CD4-positive, alpha-beta memory T cell (primary cell): ENCODE measurements around the gene CLECL1. TPM values are rescaled to one million over a fixed set of nuclear protein-coding genes. Genes with fewer than 3 reads are reported as not detected.
A peak's percentile ranks its signal among the peaks of the same experiment; 100 is the strongest.

Experiments
- CTCF ChIA-PET: fragments of 350-600 bp; sonication (Branson Sonifier 250); formaldehyde crosslinking; loops from one replicate; lab custom pipeline; 2021; ENCODE audit warnings: inconsistent platforms; ENCODE audit not compliant: partially characterized antibody; lab: Charles Lee
- POLR2A ChIA-PET: fragments of 350-600 bp; sonication (Branson Sonifier 250); formaldehyde crosslinking; loops from one replicate; lab custom pipeline; 2021; ENCODE audit not compliant: partially characterized antibody; lab: Charles Lee
- DNase-seq, 5 donors: peaks; one replicate each; pipeline versions ENCODE4 v3.0.0 to v3.0.0-alpha.2; 2020 to 2022; ENCODE audit warnings: mixed read lengths in 1 of 5
- H3K27ac ChIP-seq: one replicate; pipeline ENCODE4 v1.7.0; 2013; ENCODE audit warnings: low read depth, low read length
- H3K27me3 ChIP-seq: 2 replicates; pipeline ENCODE4 v1.7.0; 2013; ENCODE audit warnings: mild to moderate bottlenecking, low read length, moderate library complexity; ENCODE audit not compliant: insufficient read depth
- H3K36me3 ChIP-seq: 2 replicates; pipeline ENCODE4 v1.7.0; 2013; ENCODE audit warnings: mild to moderate bottlenecking, low read length, moderate library complexity; ENCODE audit not compliant: insufficient read depth
- H3K4me1 ChIP-seq: 2 replicates; pipeline ENCODE4 v1.7.0; 2013; ENCODE audit warnings: mild to moderate bottlenecking, low read length, moderate library complexity; ENCODE audit not compliant: insufficient read depth
- H3K4me3 ChIP-seq, 2 donors: one replicate each; pipeline ENCODE4 v1.7.0; 2013; ENCODE audit warnings: low read length in 2 of 2, mild to moderate bottlenecking in 1 of 2
- H3K9me3 ChIP-seq, 2 donors: one replicate each; pipeline ENCODE4 v1.7.0; 2013; ENCODE audit warnings: low read length in 2 of 2, control low read depth in 1 of 2; ENCODE audit not compliant: control insufficient read depth in 1 of 2
- H3K27ac Mint-ChIP-seq, 7 donors: one replicate each; pipeline ENCODE4 v1.8.0; 2020 to 2021; ENCODE audit warnings: mixed read lengths in 7 of 7, mild to moderate bottlenecking in 6 of 7, inconsistent platforms in 3 of 7, moderate library complexity in 3 of 7
- H3K27me3 Mint-ChIP-seq, 2 donors: one replicate each; pipeline ENCODE4 v1.8.0; 2020 to 2021; ENCODE audit warnings: mixed read lengths in 2 of 2
- H3K36me3 Mint-ChIP-seq, 2 donors: one replicate each; pipeline ENCODE4 v1.8.0; 2020 to 2021; ENCODE audit warnings: mixed read lengths in 2 of 2, inconsistent platforms in 1 of 2, mild to moderate bottlenecking in 1 of 2
- H3K4me1 Mint-ChIP-seq, 4 donors: one replicate each; pipeline ENCODE4 v1.8.0; 2020 to 2021; ENCODE audit warnings: mixed read lengths in 4 of 4, mild to moderate bottlenecking in 1 of 4
- H3K4me3 Mint-ChIP-seq, 8 donors: one replicate each; pipeline ENCODE4 v1.8.0; 2020 to 2021; ENCODE audit warnings: mixed read lengths in 8 of 8, mild to moderate bottlenecking in 7 of 8, moderate library complexity in 6 of 8, inconsistent platforms in 3 of 8
- H3K9me3 Mint-ChIP-seq, 8 donors: one replicate each; pipeline ENCODE4 v1.8.0; 2020 to 2021; ENCODE audit warnings: mixed read lengths in 8 of 8, mild to moderate bottlenecking in 5 of 8, inconsistent platforms in 3 of 8, moderate library complexity in 1 of 8
- intact Hi-C: fragments of 100-400 bp; cut with micrococcal nuclease; formaldehyde crosslinking; loops from one replicate; pipeline ENCODE4 v1.15.1; 2023
- polyA plus RNA-seq, 2 donors: library from polyadenylated mRNA; unstranded; fragments of 300-500 nt; fragmentation: Illumina TruSeq; gene quantifications; one replicate each; pipeline ENCODE4 v1.2.3, GENCODE V29; 2021
- total RNA-seq, 2 experiments: library from RNA; stranded (reverse); gene quantifications; one replicate each; pipeline ENCODE4 v1.2.3, GENCODE V29; 2021

CLECL1 gene
- total and polyA plus RNA-seq, 4 experiments from 2014 or later = 4.3 to 8.6 (median 7.4) TPM

DNA sequence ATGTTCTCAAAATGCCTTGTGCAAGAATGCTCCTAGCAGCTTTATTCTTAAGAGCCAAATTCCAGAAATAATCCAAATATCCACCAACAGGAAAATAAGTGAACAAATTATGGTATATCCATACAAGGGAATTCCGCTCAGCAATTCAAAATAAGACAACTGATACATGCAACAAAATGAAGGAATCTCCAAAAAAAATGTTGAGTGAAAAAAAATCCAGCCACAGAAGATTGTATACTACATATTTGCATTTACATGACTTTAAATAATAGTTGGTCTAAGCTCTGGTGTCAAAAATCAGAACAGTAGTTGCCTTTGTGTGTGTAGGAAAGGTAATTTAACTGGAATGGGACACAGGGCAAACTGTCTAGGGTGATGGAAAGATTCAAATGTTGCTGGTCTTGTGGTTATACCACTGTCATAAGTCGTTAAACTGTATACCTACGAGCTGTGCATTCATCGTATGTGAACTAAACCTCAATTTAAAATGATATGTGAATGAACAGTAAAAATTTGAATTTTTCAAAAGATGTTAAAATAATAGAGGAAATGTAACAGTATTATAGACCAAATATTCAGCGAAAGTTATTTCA lies 24.6 kb upstream of the CLECL1 start:
- peak in 2 of 5 donors; percentile 26 to 49 for DNase-seq
- peak overlapping the region; percentile 98 for H3K27ac ChIP-seq
- peak overlapping the region; percentile 93 to 100 (median 100) for H3K27ac Mint-ChIP-seq
- H3K36me3 ChIP-seq = peaks cover 33% of the 10 kb centered on the region
- no peaks in the 10 kb centered on the region for H3K9me3 ChIP-seq
- H3K27me3 ChIP-seq = no peaks in the 10 kb centered on the region
- H3K36me3 Mint-ChIP-seq = peaks cover 42 to 81% of the 10 kb centered on the region in 2 donors
- no peaks in the 10 kb centered on the region for H3K27me3 Mint-ChIP-seq
- H3K4me1 ChIP-seq = peaks cover 59% of the 10 kb centered on the region
- peaks cover 40 to 80% (median 54%) of the 10 kb centered on the region in 4 donors for H3K4me1 Mint-ChIP-seq
- intact Hi-C loops = loop anchor here (1.0 kb wide), 1 partner anchor 16 kb away; no protein-coding TSS in a partner anchor
- ChIA-PET POLR2A (interaction anchor here (1.0 to 15.8 kb wide), 13 partner anchors 11 to 142 kb away, joined by 3 to 422 read pairs (median 14); partner anchors contain the start of genes CLEC2B and CLEC2D), CTCF (interaction anchor here (1.2 to 22.5 kb wide), 5 partner anchors 8 to 42 kb away, joined by 4 to 889 read pairs (median 57); no protein-coding TSS in a partner anchor)
- peak overlapping the region; percentile 87 to 100 (median 98) for H3K4me3 Mint-ChIP-seq
- peaks cover 0 to 2% (median 0%) of the 10 kb centered on the region in 8 donors for H3K9me3 Mint-ChIP-seq
- H3K4me3 ChIP-seq = peak overlapping the region; percentile 80 to 89

DNA sequence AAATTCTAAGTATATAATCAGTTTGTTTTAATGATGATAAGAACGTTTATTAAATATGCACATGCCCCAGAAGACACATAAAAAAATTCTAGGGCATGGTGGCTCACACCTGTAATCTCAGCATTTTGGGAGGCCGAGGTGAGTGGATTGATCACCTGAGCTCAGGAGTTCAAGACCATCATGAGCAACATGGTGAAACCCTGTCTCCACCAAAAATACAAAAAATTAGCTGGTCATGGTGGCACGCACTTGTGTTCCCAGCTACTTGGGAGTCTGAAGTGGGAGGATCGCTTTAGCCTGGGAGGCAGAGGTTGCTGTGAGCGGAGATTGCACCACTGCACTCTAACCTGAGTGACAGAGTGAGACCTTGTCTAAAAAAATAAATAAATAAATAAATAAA lies 23.8 kb upstream of the CLECL1 start:
- Histone ChIP-seq H3K36me3 (peaks cover 35% of the 10 kb centered on the region), H3K4me3 (peak overlapping the region in 1 of 2 donors; percentile 29), H3K4me1 (peaks cover 59% of the 10 kb centered on the region), H3K27ac (peak overlapping the region; percentile 48), H3K9me3 (no peaks in the 10 kb centered on the region), H3K27me3 (no peaks in the 10 kb centered on the region)
- intact Hi-C loops = no loop called here
- Mint-ChIP-seq H3K4me3 (peak overlapping the region; percentile 77 to 100 (median 93)), H3K27ac (peak overlapping the region; percentile 73 to 100 (median 90)), H3K27me3 (no peaks in the 10 kb centered on the region), H3K9me3 (peaks cover 0 to 2% (median 0%) of the 10 kb centered on the region in 8 donors), H3K4me1 (peaks cover 35 to 76% (median 49%) of the 10 kb centered on the region in 4 donors), H3K36me3 (peaks cover 45 to 85% of the 10 kb centered on the region in 2 donors)
- ChIA-PET POLR2A (interaction anchor here (1.1 to 15.8 kb wide), 8 partner anchors 14 to 109 kb away, joined by 3 to 422 read pairs (median 78); no protein-coding TSS in a partner anchor), CTCF (interaction anchor here (1.2 to 22.5 kb wide), 4 partner anchors 7 to 42 kb away, joined by 3 to 889 read pairs (median 90); no protein-coding TSS in a partner anchor)
- DNase-seq = peak in 1 of 5 donors; percentile 19

DNA sequence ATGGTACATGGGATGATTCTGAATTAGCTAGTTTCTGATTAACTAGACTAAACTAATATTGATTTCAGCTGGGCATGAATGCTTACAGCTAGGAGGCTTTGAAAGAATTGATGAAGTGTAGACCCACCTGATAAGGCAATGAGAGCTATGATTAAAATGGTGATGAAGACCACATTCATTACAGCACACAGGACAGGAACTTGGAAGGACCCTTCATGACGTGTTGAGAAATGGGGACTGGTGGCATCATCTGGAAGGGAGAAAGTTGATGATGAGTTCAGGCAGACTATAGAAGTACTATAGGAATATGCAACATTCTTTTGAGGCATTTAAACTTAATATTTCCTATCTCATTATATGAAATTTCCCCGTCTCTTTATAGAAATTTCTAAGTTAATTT lies 23.3 kb upstream of the CLECL1 start:
- DNase-seq = no peak
- Histone ChIP-seq H3K27me3 (no peaks in the 10 kb centered on the region), H3K27ac (peak overlapping the region; percentile 48), H3K4me1 (peaks cover 62% of the 10 kb centered on the region), H3K36me3 (peaks cover 35% of the 10 kb centered on the region), H3K4me3 (peak overlapping the region in 1 of 2 donors; percentile 29), H3K9me3 (no peaks in the 10 kb centered on the region)
- no peaks in the 10 kb centered on the region for H3K27me3 Mint-ChIP-seq
- ChIA-PET POLR2A (interaction anchor here (1.2 to 15.8 kb wide), 6 partner anchors 13 to 108 kb away, joined by 3 to 422 read pairs (median 80); no protein-coding TSS in a partner anchor), CTCF (interaction anchor here (1.2 to 22.5 kb wide), 4 partner anchors 13 to 58 kb away, joined by 3 to 889 read pairs (median 60); no protein-coding TSS in a partner anchor)
- peak overlapping the region; percentile 77 to 100 (median 93) for H3K4me3 Mint-ChIP-seq
- peaks cover 36 to 76% (median 49%) of the 10 kb centered on the region in 4 donors for H3K4me1 Mint-ChIP-seq
- peaks cover 0 to 3% (median 0%) of the 10 kb centered on the region in 8 donors for H3K9me3 Mint-ChIP-seq
- peaks cover 47 to 87% of the 10 kb centered on the region in 2 donors for H3K36me3 Mint-ChIP-seq
- H3K27ac Mint-ChIP-seq = peak overlapping the region; percentile 73 to 100 (median 90)
- intact Hi-C loops = no loop called here

DNA sequence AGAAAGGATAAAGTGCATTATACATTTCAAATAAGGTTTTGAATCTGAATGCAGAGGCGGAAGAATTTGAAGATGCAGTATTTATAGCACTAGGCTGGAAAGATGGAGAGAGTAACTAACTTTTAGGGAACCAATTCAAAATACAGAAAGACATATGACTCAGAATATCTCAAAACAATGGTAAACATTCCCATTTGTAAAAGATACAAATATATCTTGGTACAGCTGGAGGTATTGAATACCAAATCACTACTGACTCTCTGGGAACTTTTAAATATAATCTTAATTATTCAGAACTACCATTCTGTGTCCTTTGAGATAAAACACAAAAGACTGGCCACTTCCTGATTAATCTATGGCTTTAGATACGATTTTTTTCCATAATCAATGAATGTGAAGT lies 22.7 kb upstream of the CLECL1 start:
- peak overlapping the region in 7 of 8 donors; percentile 30 to 61 (median 56) for H3K4me3 Mint-ChIP-seq
- H3K4me3 ChIP-seq = no peak overlapping the region
- H3K27me3 Mint-ChIP-seq = no peaks in the 10 kb centered on the region
- DNase-seq = no peak
- peaks cover 0 to 3% (median 0%) of the 10 kb centered on the region in 8 donors for H3K9me3 Mint-ChIP-seq
- peaks cover 35% of the 10 kb centered on the region for H3K36me3 ChIP-seq
- no peaks in the 10 kb centered on the region for H3K9me3 ChIP-seq
- H3K27me3 ChIP-seq = no peaks in the 10 kb centered on the region
- H3K36me3 Mint-ChIP-seq = peaks cover 47 to 81% of the 10 kb centered on the region in 2 donors
- intact Hi-C loops = no loop called here
- ChIA-PET POLR2A (interaction anchor here (1.2 to 15.8 kb wide), 6 partner anchors 13 to 113 kb away, joined by 3 to 422 read pairs (median 80); partner anchors contain the start of gene CLEC2B), CTCF (interaction anchor here (1.1 to 22.5 kb wide), 5 partner anchors 13 to 59 kb away, joined by 3 to 889 read pairs (median 22); no protein-coding TSS in a partner anchor)
- peaks cover 66% of the 10 kb centered on the region for H3K4me1 ChIP-seq
- H3K4me1 Mint-ChIP-seq = peaks cover 38 to 74% (median 52%) of the 10 kb centered on the region in 4 donors
- H3K27ac ChIP-seq = peak overlapping the region; percentile 18
- H3K27ac Mint-ChIP-seq = peak overlapping the region; percentile 17 to 98 (median 59)

- peak overlapping the region in 6 of 7 donors; percentile 17 to 98 (median 74) for H3K27ac Mint-ChIP-seq
- ChIA-PET CTCF (interaction anchor here (1.1 to 22.5 kb wide), 4 partner anchors 12 to 59 kb away, joined by 3 to 889 read pairs (median 60); no protein-coding TSS in a partner anchor), POLR2A (interaction anchor here (0.7 to 15.8 kb wide), 7 partner anchors 12 to 152 kb away, joined by 3 to 422 read pairs (median 4); partner anchors contain the start of genes CLEC2B and CLEC2D)
- intact Hi-C loops = no loop called here
- H3K36me3 ChIP-seq = peaks cover 35% of the 10 kb centered on the region
- H3K36me3 Mint-ChIP-seq = peaks cover 47 to 77% of the 10 kb centered on the region in 2 donors
- H3K4me3 Mint-ChIP-seq = peak overlapping the region in 6 of 8 donors; percentile 30 to 61 (median 50)
- H3K4me1 Mint-ChIP-seq = peaks cover 40 to 77% (median 55%) of the 10 kb centered on the region in 4 donors
- no peak overlapping the region for H3K4me3 ChIP-seq
- H3K9me3 ChIP-seq = no peaks in the 10 kb centered on the region
- H3K4me1 ChIP-seq = peaks cover 72% of the 10 kb centered on the region
- DNase-seq = no peak
- H3K27ac ChIP-seq = peak overlapping the region; percentile 18
- peaks cover 0 to 3% (median 0%) of the 10 kb centered on the region in 8 donors for H3K9me3 Mint-ChIP-seq
- no peaks in the 10 kb centered on the region for H3K27me3 ChIP-seq
- H3K27me3 Mint-ChIP-seq = no peaks in the 10 kb centered on the region
Measured at GRCh38 chr12:9755035-9755434, 22.1 kb upstream of the CLECL1 start.

GRCh38 chr12:9754099-9754927 lies 21.4 kb upstream of the CLECL1 start:
- DNase-seq = no peak
- Histone ChIP-seq H3K36me3 (peaks cover 35% of the 10 kb centered on the region), H3K9me3 (no peaks in the 10 kb centered on the region), H3K27ac (no peak overlapping the region), H3K4me1 (peaks cover 75% of the 10 kb centered on the region), H3K4me3 (no peak overlapping the region), H3K27me3 (no peaks in the 10 kb centered on the region)
- H3K36me3 Mint-ChIP-seq = peaks cover 47 to 70% of the 10 kb centered on the region in 2 donors
- CTCF ChIA-PET = interaction anchor here (0.9 to 22.5 kb wide), 6 partner anchors 11 to 60 kb away, joined by 3 to 889 read pairs (median 45); no protein-coding TSS in a partner anchor
- H3K4me3 Mint-ChIP-seq = peak overlapping the region in 3 of 8 donors; percentile 50 to 61 (median 51)
- peaks cover 0 to 3% (median 0%) of the 10 kb centered on the region in 8 donors for H3K9me3 Mint-ChIP-seq
- POLR2A ChIA-PET = interaction anchor here (0.7 to 15.8 kb wide), 8 partner anchors 6 to 152 kb away, joined by 3 to 422 read pairs (median 66); partner anchors contain the start of genes CD69, CLEC2B and CLEC2D
- intact Hi-C loops = no loop called here
- H3K27ac Mint-ChIP-seq = peak overlapping the region in 6 of 7 donors; percentile 21 to 91 (median 70)
- peaks cover 40 to 77% (median 55%) of the 10 kb centered on the region in 4 donors for H3K4me1 Mint-ChIP-seq
- no peaks in the 10 kb centered on the region for H3K27me3 Mint-ChIP-seq
